Activated CD4-positive, alpha-beta memory T cell treated with anti-CD3 and anti-CD28 coated beads, Interleukin-2, amount 10 ng/mL, durations not matched to agents 7 days and 5 days (primary cell): ENCODE results near the gene RAB15. TPM values are rescaled to one million over a fixed set of nuclear protein-coding genes. Genes with fewer than 3 reads are reported as not detected.

Source experiments
- CTCF ChIA-PET: fragments of 350-600 bp; sonication (Branson Sonifier 250); formaldehyde crosslinking; loops from one replicate; lab custom pipeline; 2021; ENCODE audit warnings: antibody characterized with exemption, inconsistent platforms; lab: Charles Lee
- POLR2A ChIA-PET: fragments of 350-600 bp; sonication (Branson Sonifier 250); formaldehyde crosslinking; loops from one replicate; lab custom pipeline; 2021; ENCODE audit warnings: antibody characterized with exemption; lab: Charles Lee
- DNase-seq: peaks from one replicate; pipeline ENCODE4 v3.0.0-alpha.2; 2020
- H3K27ac Mint-ChIP-seq: one replicate; pipeline ENCODE4 v1.8.0; 2021; ENCODE audit warnings: mild to moderate bottlenecking, mixed read lengths
- H3K27me3 Mint-ChIP-seq: one replicate; pipeline ENCODE4 v1.8.0; 2021; ENCODE audit warnings: mixed read lengths
- H3K36me3 Mint-ChIP-seq: one replicate; pipeline ENCODE4 v1.8.0; 2021; ENCODE audit warnings: low read depth, mixed read lengths
- H3K4me1 Mint-ChIP-seq: one replicate; pipeline ENCODE4 v1.8.0; 2021; ENCODE audit warnings: mixed read lengths
- H3K4me3 Mint-ChIP-seq: one replicate; pipeline ENCODE4 v1.8.0; 2021; ENCODE audit warnings: mild to moderate bottlenecking, mixed read lengths
- H3K9me3 Mint-ChIP-seq: one replicate; pipeline ENCODE4 v1.8.0; 2021; ENCODE audit warnings: mixed read lengths
- total RNA-seq, 2 experiments: library from RNA; stranded (reverse); gene quantifications; one replicate each; pipeline ENCODE4 v1.2.3, GENCODE V29; 2021

RAB15 gene
- total RNA-seq, 2 experiments from 2014 or later: 1.5 to 1.7 TPM

GRCh38 chr14:64939817-64940190 is 32.3 kb downstream of the RAB15 start:
- Mint-ChIP-seq H3K27ac (no peak overlapping the region), H3K4me3 (no peak overlapping the region), H3K9me3 (no peaks in the 10 kb centered on the region), H3K36me3 (peaks cover 46% of the 10 kb centered on the region), H3K27me3 (no peaks in the 10 kb centered on the region), H3K4me1 (peaks cover 38% of the 10 kb centered on the region)
- CTCF ChIA-PET: no interaction called here
- POLR2A ChIA-PET: interaction anchor here (1.6 to 1.8 kb wide), 2 partner anchors 16 to 25 kb away, joined by 4 to 5 read pairs; partner anchors contain the start of gene CHURC1
- DNase-seq: no peak

- Mint-ChIP-seq H3K36me3 (peaks cover 51% of the 10 kb centered on the region), H3K27ac (no peak overlapping the region), H3K27me3 (no peaks in the 10 kb centered on the region), H3K9me3 (no peaks in the 10 kb centered on the region), H3K4me3 (no peak overlapping the region), H3K4me1 (peaks cover 39% of the 10 kb centered on the region)
- no peak for DNase-seq
- POLR2A ChIA-PET: interaction anchor here (0.9 to 1.8 kb wide), 3 partner anchors 15 to 25 kb away, joined by 4 to 5 read pairs (median 4); partner anchors contain the start of gene CHURC1
- CTCF ChIA-PET: no interaction called here
Observed at GRCh38 chr14:64938972-64939816, 32.9 kb downstream of the RAB15 start.

GRCh38 chr14:64937821-64938193 is 34.3 kb downstream of the RAB15 start:
- ChIA-PET POLR2A (interaction anchor here (1.2 kb wide), 1 partner anchor 14 kb away, joined by 3 read pairs; no protein-coding TSS in a partner anchor), CTCF (interaction anchor here (2.0 kb wide), 1 partner anchor 115 kb away, joined by 5 read pairs; no protein-coding TSS in a partner anchor)
- Mint-ChIP-seq H3K4me1 (peaks cover 28% of the 10 kb centered on the region), H3K27me3 (no peaks in the 10 kb centered on the region), H3K27ac (no peak overlapping the region), H3K4me3 (no peak overlapping the region), H3K36me3 (peaks cover 54% of the 10 kb centered on the region), H3K9me3 (no peaks in the 10 kb centered on the region)
- DNase-seq: no peak

DNA sequence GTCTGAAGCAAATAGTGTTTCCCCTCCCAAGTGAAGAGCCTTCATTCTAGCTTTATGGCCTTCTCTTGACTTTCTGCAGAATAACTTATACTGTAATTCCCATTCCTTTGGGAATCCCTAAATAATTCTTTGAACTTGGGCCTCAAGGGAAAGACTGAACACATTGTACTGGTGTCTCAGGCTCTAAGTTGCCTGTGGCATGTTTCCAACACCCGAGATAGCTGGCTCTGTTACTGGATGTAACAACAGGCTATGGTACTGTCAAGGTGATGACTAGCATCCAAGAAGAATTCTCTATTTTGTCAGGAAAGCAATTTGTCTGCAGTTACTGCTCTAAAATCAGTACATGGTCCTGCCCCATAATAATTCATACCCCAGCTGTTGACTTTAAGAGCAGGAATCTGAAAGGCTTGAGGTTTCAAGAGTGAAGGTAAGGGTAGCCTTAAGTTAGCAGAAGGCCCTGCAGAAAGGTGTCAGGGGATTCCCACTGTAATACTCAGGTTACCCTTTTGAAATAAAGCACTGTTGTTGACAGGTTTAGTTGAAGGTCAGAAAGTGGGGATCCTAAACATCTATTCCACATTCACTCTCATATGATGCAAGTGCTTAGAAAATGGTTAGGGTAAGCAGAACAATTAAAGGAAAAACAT is 34.8 kb downstream of the RAB15 start:
- Mint-ChIP-seq H3K27ac (no peak overlapping the region), H3K4me3 (no peak overlapping the region), H3K9me3 (no peaks in the 10 kb centered on the region), H3K27me3 (no peaks in the 10 kb centered on the region), H3K36me3 (peaks cover 57% of the 10 kb centered on the region), H3K4me1 (peaks cover 26% of the 10 kb centered on the region)
- CTCF ChIA-PET: interaction anchor here (0.9 to 2.0 kb wide), 4 partner anchors 10 to 238 kb away, joined by 3 to 5 read pairs (median 4); no protein-coding TSS in a partner anchor
- no peak for DNase-seq
- POLR2A ChIA-PET: interaction anchor here (1.0 to 2.0 kb wide), 4 partner anchors 9 to 33 kb away, joined by 3 to 11 read pairs (median 3); partner anchors contain the start of gene CHURC1

- H3K4me3 Mint-ChIP-seq: no peak overlapping the region
- ChIA-PET POLR2A (interaction anchor here (0.6 to 2.0 kb wide), 4 partner anchors 8 to 641 kb away, joined by 3 to 11 read pairs (median 4); partner anchors contain the start of gene CHURC1), CTCF (interaction anchor here (0.9 to 1.9 kb wide), 2 partner anchors 44 to 51 kb away, joined by 3 to 4 read pairs; partner anchors contain the start of gene FNTB)
Observed at GRCh38 chr14:64935508-64935907, 36.6 kb downstream of the RAB15 start.

DNA sequence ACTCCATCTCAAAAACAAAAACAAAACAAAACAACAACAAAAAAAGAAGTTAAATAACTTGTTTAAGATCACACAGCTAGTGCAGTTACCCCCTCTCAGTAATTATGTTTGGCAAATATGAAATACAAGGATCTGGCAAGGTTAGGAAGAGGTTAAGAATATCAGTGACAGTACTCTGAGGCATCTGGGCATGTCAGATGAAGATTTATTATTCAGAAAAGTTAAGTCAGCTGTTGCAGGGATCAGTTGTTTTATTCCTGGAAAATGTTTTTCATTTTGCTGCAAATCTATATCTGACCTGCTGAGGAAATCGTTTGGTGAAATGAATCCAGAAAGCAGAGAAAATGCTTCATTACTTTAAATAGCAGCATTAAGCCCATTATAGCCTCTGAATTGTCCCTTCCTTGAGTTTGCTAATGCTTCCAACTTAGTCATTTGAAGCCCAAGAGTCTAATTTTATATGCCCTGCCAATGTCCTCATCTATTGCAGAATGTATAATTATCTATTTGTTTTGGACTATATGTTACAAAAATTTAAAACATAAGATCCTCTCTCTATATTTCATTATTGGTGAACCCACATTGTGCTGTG is 37.7 kb downstream of the RAB15 start:
- ChIA-PET CTCF (no interaction called here), POLR2A (no interaction called here)
- H3K9me3 Mint-ChIP-seq: no peaks in the 10 kb centered on the region
- no peak for DNase-seq
- no peak overlapping the region for H3K27ac Mint-ChIP-seq
- no peak overlapping the region for H3K4me3 Mint-ChIP-seq
- H3K36me3 Mint-ChIP-seq: peaks cover 70% of the 10 kb centered on the region
- peaks cover 31% of the 10 kb centered on the region for H3K4me1 Mint-ChIP-seq
- H3K27me3 Mint-ChIP-seq: no peaks in the 10 kb centered on the region

More at GRCh38 chr14:64935508-64935907, 36.6 kb downstream of the RAB15 start:
- no peaks in the 10 kb centered on the region for H3K9me3 Mint-ChIP-seq
- H3K27me3 Mint-ChIP-seq: no peaks in the 10 kb centered on the region
- peaks cover 26% of the 10 kb centered on the region for H3K4me1 Mint-ChIP-seq
- H3K36me3 Mint-ChIP-seq: peaks cover 69% of the 10 kb centered on the region
- H3K27ac Mint-ChIP-seq: peak overlapping the region; percentile 29
- no peak for DNase-seq

DNA sequence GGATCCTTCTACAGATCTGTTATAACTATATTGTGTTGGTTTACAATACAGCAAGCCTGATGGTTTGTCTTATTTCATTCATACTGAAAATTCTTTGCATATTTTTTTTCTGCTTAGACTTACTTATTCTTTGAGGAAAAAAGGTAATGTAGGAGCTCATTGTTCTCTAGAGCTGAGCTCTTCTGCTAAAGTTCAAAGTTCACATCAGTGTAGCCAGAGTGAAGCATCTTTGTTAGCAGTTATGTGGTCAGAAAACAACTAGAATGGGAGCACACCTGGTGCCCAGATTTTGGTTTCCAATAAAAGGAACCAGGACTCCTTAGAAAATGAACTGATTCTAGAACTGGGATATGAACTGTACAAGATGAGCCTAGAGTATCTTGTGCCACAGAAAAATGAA is 39.9 kb downstream of the RAB15 start:
- Mint-ChIP-seq H3K27ac (no peak overlapping the region), H3K4me1 (peaks cover 23% of the 10 kb centered on the region), H3K36me3 (peaks cover 58% of the 10 kb centered on the region), H3K27me3 (no peaks in the 10 kb centered on the region), H3K9me3 (no peaks in the 10 kb centered on the region), H3K4me3 (no peak overlapping the region)
- no peak for DNase-seq
- ChIA-PET CTCF (interaction anchor here (1.1 kb wide), 1 partner anchor 55 kb away, joined by 3 read pairs; the partner anchor contains the start of gene FNTB), POLR2A (interaction anchor here (1.1 kb wide), 1 partner anchor 18 kb away, joined by 3 read pairs; the partner anchor contains the start of gene CHURC1)

- H3K4me3 Mint-ChIP-seq: no peak overlapping the region
- H3K9me3 Mint-ChIP-seq: no peaks in the 10 kb centered on the region
- no peak overlapping the region for H3K27ac Mint-ChIP-seq
- H3K4me1 Mint-ChIP-seq: peaks cover 28% of the 10 kb centered on the region
- no peaks in the 10 kb centered on the region for H3K27me3 Mint-ChIP-seq
- ChIA-PET POLR2A (interaction anchor here (1.1 kb wide), 2 partner anchors 17 to 21 kb away, joined by 3 read pairs; partner anchors contain the start of gene CHURC1), CTCF (interaction anchor here (0.6 kb wide), 1 partner anchor 241 kb away, joined by 3 read pairs; no protein-coding TSS in a partner anchor)
- DNase-seq: no peak
- H3K36me3 Mint-ChIP-seq: peaks cover 57% of the 10 kb centered on the region
Observed at GRCh38 chr14:64931123-64931522, 41.0 kb downstream of the RAB15 start.

- H3K4me3 Mint-ChIP-seq: no peak overlapping the region
- no peak for DNase-seq
- peak overlapping the region; percentile 41 for H3K27ac Mint-ChIP-seq
- ChIA-PET CTCF (no interaction called here), POLR2A (interaction anchor here (1.1 kb wide), 1 partner anchor 20 kb away, joined by 3 read pairs; no protein-coding TSS in a partner anchor)
- H3K9me3 Mint-ChIP-seq: no peaks in the 10 kb centered on the region
- H3K4me1 Mint-ChIP-seq: peaks cover 23% of the 10 kb centered on the region
- peaks cover 59% of the 10 kb centered on the region for H3K36me3 Mint-ChIP-seq
- no peaks in the 10 kb centered on the region for H3K27me3 Mint-ChIP-seq
Observed at GRCh38 chr14:64930085-64930843, 41.9 kb downstream of the RAB15 start.

DNA sequence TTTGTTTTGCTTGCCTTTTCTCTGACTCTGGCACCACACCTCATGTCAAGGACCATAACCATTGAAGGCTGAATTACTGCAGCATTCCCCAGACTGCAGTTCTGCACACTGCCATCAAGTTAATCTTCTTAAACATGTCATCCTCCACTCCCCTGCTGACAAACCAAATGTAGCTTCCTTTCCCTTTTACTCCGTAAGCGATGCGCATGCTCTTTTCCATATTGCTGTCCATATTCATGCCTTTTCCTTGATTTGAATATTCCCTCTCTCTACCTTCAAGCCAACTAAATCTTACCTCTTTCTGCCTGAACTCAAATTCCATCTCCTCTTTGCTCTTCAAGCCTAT is 43.1 kb downstream of the RAB15 start:
- H3K4me1 Mint-ChIP-seq: peaks cover 20% of the 10 kb centered on the region
- no peak overlapping the region for H3K27ac Mint-ChIP-seq
- no peak for DNase-seq
- CTCF ChIA-PET: interaction anchor here (1.3 to 1.5 kb wide), 2 partner anchors 14 to 37 kb away, joined by 3 read pairs; no protein-coding TSS in a partner anchor
- H3K4me3 Mint-ChIP-seq: no peak overlapping the region
- no peaks in the 10 kb centered on the region for H3K27me3 Mint-ChIP-seq
- peaks cover 59% of the 10 kb centered on the region for H3K36me3 Mint-ChIP-seq
- no peaks in the 10 kb centered on the region for H3K9me3 Mint-ChIP-seq
- POLR2A ChIA-PET: interaction anchor here (6.1 kb wide), 1 partner anchor 14 kb away, joined by 60 read pairs; the partner anchor contains the start of gene CHURC1

DNA sequence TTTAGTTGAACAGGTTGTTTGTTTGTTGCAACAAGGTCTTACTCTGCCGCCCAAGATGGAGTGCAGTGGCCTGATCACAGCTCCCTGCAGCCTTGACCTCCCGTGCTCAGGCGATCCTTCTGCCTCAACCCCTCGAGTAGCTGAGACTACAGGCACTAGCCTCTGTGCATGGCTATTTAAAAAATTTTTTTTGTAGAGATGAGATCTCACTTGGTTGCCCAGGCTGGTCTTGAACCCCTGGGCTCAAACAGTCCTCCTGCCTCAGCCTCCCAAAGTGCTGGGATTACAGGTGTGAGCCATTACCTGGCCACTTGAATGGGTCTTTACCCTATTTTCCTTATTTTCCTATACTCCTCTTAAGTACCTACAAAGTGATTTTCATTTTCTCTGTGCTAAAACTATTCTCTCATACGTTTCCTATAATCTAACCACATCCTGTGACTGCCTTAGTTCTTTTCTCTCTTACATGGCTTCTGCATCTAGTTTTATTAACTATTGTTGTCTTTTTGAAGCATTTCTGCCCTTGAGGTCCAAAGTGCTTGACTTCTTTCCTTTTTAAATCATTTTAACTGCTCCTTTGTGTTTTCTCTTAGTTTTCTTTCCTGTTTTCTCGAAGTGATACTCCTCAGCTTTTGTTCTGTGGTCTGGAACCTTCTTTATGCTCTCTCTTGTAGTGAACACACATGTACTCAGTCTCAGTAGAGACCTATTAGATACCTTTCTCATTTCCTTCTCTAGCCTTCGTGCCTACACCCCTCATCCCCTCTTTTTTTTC is 43.7 kb downstream of the RAB15 start:
- Mint-ChIP-seq H3K9me3 (no peaks in the 10 kb centered on the region), H3K36me3 (peaks cover 61% of the 10 kb centered on the region), H3K27ac (no peak overlapping the region), H3K4me3 (no peak overlapping the region), H3K27me3 (no peaks in the 10 kb centered on the region), H3K4me1 (peaks cover 21% of the 10 kb centered on the region)
- ChIA-PET CTCF (interaction anchor here (1.3 to 1.5 kb wide), 3 partner anchors 14 to 37 kb away, joined by 3 to 5 read pairs (median 3); no protein-coding TSS in a partner anchor), POLR2A (interaction anchor here (0.8 to 6.1 kb wide), 3 partner anchors 10 to 23 kb away, joined by 3 to 60 read pairs (median 4); partner anchors contain the start of gene CHURC1)
- DNase-seq: no peak
